Stimulated activated CD8-positive, alpha-beta memory T cell treated with anti-CD3 and anti-CD28 coated beads, Interleukin-7, amount 100 ng/mL, for 24 hours (primary cell): ENCODE data around the gene BBC3.
"Not testable (repeated sequence)": the region's sequence is repeated elsewhere in the genome, so short reads cannot be mapped to it uniquely, and the experiment has no call there.

Experiments
- DNase-seq: peaks from one replicate; pipeline ENCODE4 v3.0.0-alpha.2; 2020; ENCODE audit warnings: low read depth

Gene BBC3

GRCh38 chr19:47230921-47231214, at the start of gene BBC3:
BBC3 (minus strand) TSS chr19:47231199; CDS start chr19:47228431, 2,768 bp downstream.
- DNase-seq = no peak

- peak; percentile 42 for DNase-seq
Observed at GRCh38 chr19:47280183-47280797, 49.3 kb upstream of the BBC3 start.

GRCh38 chr19:47276513-47276912, 45.5 kb upstream of the BBC3 start:
- not testable (repeated sequence) for DNase-seq

GRCh38 chr19:47275791-47276461, 44.9 kb upstream of the BBC3 start:
- DNase-seq = no peak

GRCh38 chr19:47274891-47275761, 44.1 kb upstream of the BBC3 start:
- no peak for DNase-seq

GRCh38 chr19:47274071-47274890, 43.3 kb upstream of the BBC3 start, which contains the start of gene INAFM1:
INAFM1 (plus strand) TSS chr19:47274885; CDS start chr19:47274920, 35 bp downstream.
- peak; percentile 99 for DNase-seq

GRCh38 chr19:47273313-47274070, 42.5 kb upstream of the BBC3 start:
- DNase-seq = peak; percentile 80

GRCh38 chr19:47272448-47273312, 41.7 kb upstream of the BBC3 start:
- DNase-seq = no peak

- no peak for DNase-seq
Observed at GRCh38 chr19:47271949-47272348, 41.0 kb upstream of the BBC3 start.

GRCh38 chr19:47270408-47270807, 39.4 kb upstream of the BBC3 start:
- DNase-seq = no peak

- DNase-seq = no peak
Observed at GRCh38 chr19:47269596-47269995, 38.6 kb upstream of the BBC3 start.

GRCh38 chr19:47268028-47268427, 37.0 kb upstream of the BBC3 start:
- DNase-seq = no peak

- no peak for DNase-seq
Observed at GRCh38 chr19:47267350-47267759, 36.4 kb upstream of the BBC3 start.

GRCh38 chr19:47266401-47266941, 35.5 kb upstream of the BBC3 start:
- DNase-seq = no peak

- DNase-seq = no peak
Observed at GRCh38 chr19:47264629-47265028, 33.6 kb upstream of the BBC3 start.

- not testable (repeated sequence) for DNase-seq
Observed at GRCh38 chr19:47261946-47262793, 31.2 kb upstream of the BBC3 start.

- no peak for DNase-seq
Observed at GRCh38 chr19:47260476-47260875, 29.5 kb upstream of the BBC3 start.

- DNase-seq = no peak
Observed at GRCh38 chr19:47258895-47259555, 28.0 kb upstream of the BBC3 start.

GRCh38 chr19:47258434-47258833, 27.4 kb upstream of the BBC3 start:
- DNase-seq = no peak
